Endothelial cell of umbilical vein (primary cell): ENCODE measurements around the gene TNS1. TPM values are rescaled to one million over a fixed set of nuclear protein-coding genes. Genes with fewer than 3 reads are reported as not detected.

Experiments used
- BruUV-seq: library from RNA; stranded (reverse); fragments of 400-500 nt; replicated peaks from 2 replicates; lab custom pipeline; 2021; lab: Mats Ljungman, UMichigan
- CTCF ChIA-PET: fragments of 300-600, 350-600 bp; sonication (Branson Sonifier 250); formaldehyde crosslinking; loops from one replicate; lab custom pipeline; 2021; ENCODE audit warnings: antibody characterized with exemption, inconsistent platforms; lab: Charles Lee
- POLR2A ChIA-PET: fragments of 300-600, 350-600 bp; sonication (Branson Sonifier 250); formaldehyde crosslinking; loops from one replicate; lab custom pipeline; 2021; ENCODE audit warnings: antibody characterized with exemption, inconsistent platforms; lab: Charles Lee
- DNase-seq: peaks from one replicate; pipeline ENCODE4 v3.0.0-alpha.2; 2011; ENCODE audit warnings: low read depth, low spot score
- FAIRE-seq: peaks from 2 replicates; lab custom pipeline; 2011; peaks lifted over from hg19 to GRCh38; lab: Jason Lieb, UNC
- H2AFZ ChIP-seq: 2 replicates; pipeline ENCODE4 v1.6.0; 2012; ENCODE audit warnings: low read depth, low read length, control low read depth, inconsistent platforms
- H3K27ac ChIP-seq: 2 replicates; pipeline ENCODE4 v1.5.1; 2011; ENCODE audit warnings: low read depth, mild to moderate bottlenecking, control low read depth, low read length, moderate library complexity; ENCODE audit not compliant: insufficient read depth
- H3K27me3 ChIP-seq, 2 experiments: 2 replicates each; pipeline versions ENCODE4 v1.6.0 to v1.6.1; 2011; ENCODE audit warnings: low read length in 2 of 2, mixed read lengths in 1 of 2; ENCODE audit not compliant: control insufficient read depth in 2 of 2, insufficient read depth in 2 of 2
- H3K36me3 ChIP-seq, 2 experiments: 2 replicates in 1 of 2; 3 replicates in 1 of 2; pipeline ENCODE4 v1.5.1; 2011; ENCODE audit warnings: low read length in 2 of 2, mild to moderate bottlenecking in 1 of 2, moderate library complexity in 1 of 2; ENCODE audit not compliant: control insufficient read depth in 2 of 2, insufficient read depth in 2 of 2; ENCODE audit errors: extremely low read depth in 1 of 2
- H3K4me1 ChIP-seq: 3 replicates; pipeline ENCODE4 v1.5.1; 2011; ENCODE audit warnings: mild to moderate bottlenecking, low read length; ENCODE audit not compliant: control insufficient read depth, insufficient read depth; ENCODE audit errors: extremely low read depth
- H3K4me2 ChIP-seq: 2 replicates; pipeline ENCODE4 v1.6.1; 2011; ENCODE audit warnings: low read length, control low read depth, mixed read lengths; ENCODE audit not compliant: insufficient read depth
- H3K4me3 ChIP-seq, 3 experiments: fragments of 200-600 bp in 1 of 3; sonication (generic), shearing (Covaris generic) in 1 of 3; replicated peaks in 1 of 3; 2 replicates each; pipeline ENCODE4 v1.5.1; 2011 to 2016; ENCODE audit warnings: control low read depth in 3 of 3, low read length in 3 of 3, mild to moderate bottlenecking in 2 of 3, inconsistent platforms in 1 of 3, low read depth in 1 of 3, moderate library complexity in 1 of 3; ENCODE audit not compliant: insufficient read depth in 1 of 3
- H3K79me2 ChIP-seq: 2 replicates; pipeline ENCODE4 v1.6.0; 2012; ENCODE audit warnings: low read length, inconsistent platforms; ENCODE audit not compliant: control insufficient read depth, insufficient read depth
- H3K9ac ChIP-seq: replicated peaks from 2 replicates; pipeline ENCODE3; 2011; ENCODE audit warnings: low read length, control low read depth; ENCODE audit not compliant: insufficient read depth; ENCODE audit errors: extremely low read depth
- H3K9me1 ChIP-seq: replicated peaks from 3 replicates; pipeline ENCODE4 v1.6.0; 2011; ENCODE audit warnings: mild to moderate bottlenecking, low read length; ENCODE audit not compliant: control insufficient read depth, insufficient read depth; ENCODE audit errors: extremely low read depth
- H3K9me3 ChIP-seq: replicated peaks from 2 replicates; pipeline ENCODE4 v1.5.1; 2012; ENCODE audit warnings: low read length, inconsistent platforms; ENCODE audit not compliant: control insufficient read depth, insufficient read depth
- H4K20me1 ChIP-seq: replicated peaks from 2 replicates; pipeline ENCODE3; 2011; ENCODE audit warnings: mild to moderate bottlenecking, low read length; ENCODE audit not compliant: control insufficient read depth, insufficient read depth; ENCODE audit errors: extremely low read depth
- EZH2 ChIP-seq: IDR thresholded peaks from 2 replicates; pipeline ENCODE4 v1.6.1; 2012; ENCODE audit warnings: borderline replicate concordance, low read depth, mild to moderate bottlenecking, moderate library complexity, low read length, inconsistent platforms; ENCODE audit not compliant: severe bottlenecking
- FOS ChIP-seq: IDR thresholded peaks from 2 replicates; pipeline ENCODE4 v1.6.1; 2011; ENCODE audit warnings: mild to moderate bottlenecking, low read length, moderate library complexity, borderline replicate concordance; ENCODE audit not compliant: insufficient read depth
- GATA2 ChIP-seq: IDR thresholded peaks from 2 replicates; pipeline ENCODE4 v1.7.0; 2011; ENCODE audit warnings: low read depth, mild to moderate bottlenecking, moderate library complexity, mixed read lengths, low read length; ENCODE audit not compliant: insufficient read length, insufficient read depth
- JUN ChIP-seq: IDR thresholded peaks from 2 replicates; pipeline ENCODE4 v1.6.1; 2011; ENCODE audit warnings: borderline replicate concordance, low read depth; ENCODE audit not compliant: insufficient read length, insufficient read depth
- MAX ChIP-seq: IDR thresholded peaks from 2 replicates; pipeline ENCODE4 v1.6.1; 2011; ENCODE audit not compliant: insufficient read depth, insufficient read length
- MYC ChIP-seq: IDR thresholded peaks from one replicate; pipeline ENCODE4 v1.6.1; 2011; ENCODE audit warnings: mild to moderate bottlenecking, low read depth, low read length
- POLR2A ChIP-seq: IDR thresholded peaks from 2 replicates; pipeline ENCODE4 v1.6.1; 2012; ENCODE audit warnings: low read depth, mild to moderate bottlenecking, control low read depth, low read length
- POLR2AphosphoS5 ChIP-seq: IDR thresholded peaks from 2 replicates; pipeline ENCODE4 v1.6.1; 2012; ENCODE audit warnings: low read depth, mild to moderate bottlenecking, control low read depth, low read length, moderate library complexity; ENCODE audit not compliant: insufficient read depth
- dilution Hi-C: fragments of 300-500 bp; cut with MboI; formaldehyde crosslinking; loops from one replicate; pipeline ENCODE4 v1.15.0; 2019; ENCODE audit warnings: low sequenced_read_pairs; ENCODE audit not compliant: extremely low pct_ligation_motif_present
- intact Hi-C: fragments of 100-400 bp; cut with micrococcal nuclease; formaldehyde crosslinking; loops from one replicate; pipeline ENCODE4 v1.10.0; 2022
- polyA plus RNA-seq, 4 experiments: library from polyadenylated mRNA; depleted of rRNA in 3 of 4; stranded (reverse) in 3 of 4; unstranded in 1 of 4; fragments of >200 nt; gene quantifications; 2 replicates each; pipeline versions ENCODE4 v1.2.1 to v1.2.3, GENCODE V29; 2011 to 2012; ENCODE audit warnings: missing spikeins in 1 of 4
- total RNA-seq: library from RNA; stranded (reverse); gene quantifications from 2 replicates; pipeline ENCODE4 v1.2.3, GENCODE V29; 2021
- TF ChIP-seq, protein P1 (sequence below), 2 donors: IDR thresholded peaks; 1 replicate in 1 of 2; 2 replicates in 1 of 2; pipeline ENCODE4 v1.5.1; 2011; ENCODE audit warnings: low read length in 2 of 2, mild to moderate bottlenecking in 2 of 2, moderate library complexity in 2 of 2, control low read depth in 1 of 2, inconsistent platforms in 1 of 2, low read depth in 1 of 2; ENCODE audit not compliant: insufficient read depth in 1 of 2; ENCODE audit errors: extremely low read depth in 1 of 2

The TNS1 gene
- total and polyA plus RNA-seq, 2 donors (not counting 3 experiments of a cell fraction or from before 2014, with no cell fraction given): 11.0 to 52.1 TPM

- TF ChIP-seq MYC: no peak
- TF ChIP-seq EZH2: no peak
- TF ChIP-seq FOS: no peak
- TF ChIP-seq, protein P1, sequence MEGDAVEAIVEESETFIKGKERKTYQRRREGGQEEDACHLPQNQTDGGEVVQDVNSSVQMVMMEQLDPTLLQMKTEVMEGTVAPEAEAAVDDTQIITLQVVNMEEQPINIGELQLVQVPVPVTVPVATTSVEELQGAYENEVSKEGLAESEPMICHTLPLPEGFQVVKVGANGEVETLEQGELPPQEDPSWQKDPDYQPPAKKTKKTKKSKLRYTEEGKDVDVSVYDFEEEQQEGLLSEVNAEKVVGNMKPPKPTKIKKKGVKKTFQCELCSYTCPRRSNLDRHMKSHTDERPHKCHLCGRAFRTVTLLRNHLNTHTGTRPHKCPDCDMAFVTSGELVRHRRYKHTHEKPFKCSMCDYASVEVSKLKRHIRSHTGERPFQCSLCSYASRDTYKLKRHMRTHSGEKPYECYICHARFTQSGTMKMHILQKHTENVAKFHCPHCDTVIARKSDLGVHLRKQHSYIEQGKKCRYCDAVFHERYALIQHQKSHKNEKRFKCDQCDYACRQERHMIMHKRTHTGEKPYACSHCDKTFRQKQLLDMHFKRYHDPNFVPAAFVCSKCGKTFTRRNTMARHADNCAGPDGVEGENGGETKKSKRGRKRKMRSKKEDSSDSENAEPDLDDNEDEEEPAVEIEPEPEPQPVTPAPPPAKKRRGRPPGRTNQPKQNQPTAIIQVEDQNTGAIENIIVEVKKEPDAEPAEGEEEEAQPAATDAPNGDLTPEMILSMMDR (IDR thresholded peaks at IDR 0.05; ENCODE audit: extremely low read depth in 1 of 2, insufficient read depth in 1 of 2, low read depth in 1 of 2, low read length in 2 of 2): no peak
- TF ChIP-seq POLR2A: no peak
- no peak for TF ChIP-seq POLR2AphosphoS5
- TF ChIP-seq JUN: no peak
- TF ChIP-seq GATA2: no peak
- no peak for TF ChIP-seq MAX
- CTCF ChIA-PET: interaction anchor here (1.0 to 1.2 kb wide), 3 partner anchors 11 to 163 kb away, joined by 3 read pairs; no protein-coding TSS in a partner anchor
- H3K4me1 ChIP-seq: peaks cover under 1% of the 10 kb centered on the region
Measured at GRCh38 chr2:217948897-217949296, 53.9 kb downstream of the TNS1 start.

More at GRCh38 chr2:217948897-217949296, 53.9 kb downstream of the TNS1 start:
- dilution Hi-C loops (no loop called here), intact Hi-C loops (no loop called here)
- H3K27ac ChIP-seq: no peak overlapping the region
- no peak overlapping the region for H3K9ac ChIP-seq
- H3K9me1 ChIP-seq: no peaks in the 10 kb centered on the region
- no TSS peak for BruUV-seq
- H3K36me3 ChIP-seq: no peaks in the 10 kb centered on the region
- no peak overlapping the region for H3K4me3 ChIP-seq
- H3K9me3 ChIP-seq: no peaks in the 10 kb centered on the region
- H3K79me2 ChIP-seq: no peaks in the 10 kb centered on the region
- H3K4me2 ChIP-seq: no peak overlapping the region
- H4K20me1 ChIP-seq: no peaks in the 10 kb centered on the region
- DNase-seq: no peak
- H3K27me3 ChIP-seq: no peaks in the 10 kb centered on the region
- FAIRE-seq: no peak
- H2AFZ ChIP-seq: no peak overlapping the region
- POLR2A ChIA-PET: no interaction called here
